Measurements from ENCODE around the gene SEC14L2.
A peak's percentile ranks its signal among the peaks of the same experiment; 100 is the strongest.
"Not testable (repeated sequence)": the region's sequence is repeated elsewhere in the genome, so short reads cannot be mapped to it uniquely, and the experiment has no call there.

The SEC14L2 gene

DNA sequence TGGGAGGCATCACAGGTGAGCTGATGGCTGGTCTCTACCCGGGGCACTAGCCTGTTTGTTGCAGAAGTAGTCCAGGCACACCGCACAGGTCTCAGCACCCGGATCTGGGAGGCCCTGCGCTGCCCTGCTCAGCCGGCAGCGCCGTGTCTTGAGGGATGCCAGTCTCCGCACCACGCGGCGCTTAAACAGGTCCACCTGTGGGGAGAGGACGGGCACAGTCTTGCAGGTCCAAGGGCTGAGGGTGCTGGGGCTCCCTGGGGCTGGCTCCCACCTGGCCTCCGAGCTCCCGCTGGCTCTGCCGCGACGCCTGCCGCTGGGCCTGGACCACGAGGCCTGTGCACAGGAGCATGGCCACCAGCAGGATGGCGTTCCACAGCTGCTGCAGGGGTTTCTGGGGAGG, 16.8 kb upstream of the SEC14L2 start:
- DNase-seq, result no peak

DNA sequence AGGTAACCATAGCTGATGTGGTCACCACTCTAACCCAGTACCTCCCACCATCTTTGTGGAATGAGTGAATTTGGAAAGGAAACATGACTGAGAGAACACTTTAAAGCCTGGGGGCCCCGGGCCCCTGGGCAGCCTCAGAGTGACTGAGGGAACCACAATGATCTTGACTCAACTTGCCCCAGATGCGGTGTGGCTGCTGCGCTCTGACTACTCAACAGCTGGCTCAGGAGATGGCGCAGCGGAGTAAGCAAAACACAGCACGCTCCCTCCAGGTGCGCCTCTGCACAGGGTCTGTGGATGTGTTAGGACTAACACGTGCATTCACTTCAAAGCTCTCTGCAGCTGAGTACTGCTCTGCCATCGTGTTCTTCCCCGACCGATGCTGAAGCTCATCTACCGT, 15.6 kb upstream of the SEC14L2 start:
- DNase-seq, result no peak

- no peak for DNase-seq
These were observed 14.5 kb upstream of the SEC14L2 start for GRCh38 chr22:30382340-30382739.

- DNase-seq, result no peak
These were observed 13.8 kb upstream of the SEC14L2 start for GRCh38 chr22:30383061-30383460.

DNA sequence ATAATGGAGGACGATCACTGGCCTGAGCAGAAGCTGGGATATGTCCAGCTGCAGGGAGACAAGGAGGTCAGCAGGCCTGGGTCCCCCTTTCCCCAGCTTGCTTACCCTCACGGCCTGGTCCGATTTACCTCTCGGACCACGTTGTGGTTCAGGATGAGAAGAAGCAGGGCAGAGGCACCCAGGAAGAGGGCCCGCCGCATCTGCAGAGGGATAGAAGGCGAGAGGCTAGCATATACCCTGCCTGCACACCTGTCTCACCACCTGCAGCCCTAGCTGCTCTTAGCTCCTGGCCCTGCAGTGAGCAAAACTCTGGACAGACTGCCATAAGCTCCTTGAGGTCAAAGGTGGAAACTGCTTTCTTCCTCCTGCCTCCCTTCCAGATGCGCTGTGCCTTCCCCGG, 10.9 kb upstream of the SEC14L2 start:
- DNase-seq, result no peak

GRCh38 chr22:30386608-30386959, 10.2 kb upstream of the SEC14L2 start:
- no peak for DNase-seq

DNA sequence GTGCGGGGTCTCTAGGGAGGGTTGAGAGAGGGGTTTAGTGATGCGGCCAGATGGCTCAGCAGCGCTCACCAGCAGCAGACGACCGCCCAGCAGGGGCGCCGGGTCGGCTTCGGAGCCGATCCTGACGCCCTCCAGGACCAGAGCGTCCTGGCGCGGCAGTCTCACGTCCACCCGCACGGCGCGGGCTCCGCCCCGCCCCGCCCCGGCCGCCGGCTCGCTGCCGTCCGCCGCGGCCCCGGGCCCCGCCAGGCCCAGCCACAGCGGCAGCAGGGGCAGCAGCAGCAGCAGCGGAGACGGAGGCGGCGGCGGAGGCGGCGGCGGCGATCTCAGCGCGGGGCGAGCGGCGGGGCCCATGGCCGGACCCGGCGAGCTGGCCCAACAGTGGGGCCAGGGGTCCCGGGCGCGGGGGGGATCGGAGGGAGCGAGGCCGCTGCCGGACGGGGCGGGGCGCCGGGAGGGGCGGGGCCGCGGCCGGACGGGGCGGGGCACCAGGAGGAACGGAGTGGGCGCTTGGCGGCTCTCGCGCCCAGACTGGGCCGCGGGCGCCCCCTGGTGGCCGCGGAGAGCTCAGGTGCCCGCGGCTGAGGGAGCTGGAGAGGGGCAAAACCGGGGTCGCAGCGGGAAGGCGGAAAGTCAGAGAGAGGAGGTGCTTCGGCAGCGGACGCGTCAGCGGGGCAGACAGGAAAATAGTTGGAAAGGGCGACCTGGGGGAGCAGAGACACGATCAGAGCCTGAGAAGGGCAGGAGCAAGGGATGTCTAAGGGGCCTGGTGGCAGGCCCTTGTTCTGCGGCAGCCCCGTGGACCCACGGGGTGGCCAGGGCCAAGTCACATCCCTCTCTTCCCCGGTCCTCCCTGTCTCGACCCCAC, 9.6 kb upstream of the SEC14L2 start, which contains the start of gene RNF215:
TSS of gene RNF215 (minus strand) at position 452 of the 868 bp plus-strand sequence. CDS start at position 354, 98 bp downstream.
- DNase-seq, result peak; percentile 54

GRCh38 chr22:30390974-30391691, 5.7 kb upstream of the SEC14L2 start:
- DNase-seq, result peak; percentile 10

DNA sequence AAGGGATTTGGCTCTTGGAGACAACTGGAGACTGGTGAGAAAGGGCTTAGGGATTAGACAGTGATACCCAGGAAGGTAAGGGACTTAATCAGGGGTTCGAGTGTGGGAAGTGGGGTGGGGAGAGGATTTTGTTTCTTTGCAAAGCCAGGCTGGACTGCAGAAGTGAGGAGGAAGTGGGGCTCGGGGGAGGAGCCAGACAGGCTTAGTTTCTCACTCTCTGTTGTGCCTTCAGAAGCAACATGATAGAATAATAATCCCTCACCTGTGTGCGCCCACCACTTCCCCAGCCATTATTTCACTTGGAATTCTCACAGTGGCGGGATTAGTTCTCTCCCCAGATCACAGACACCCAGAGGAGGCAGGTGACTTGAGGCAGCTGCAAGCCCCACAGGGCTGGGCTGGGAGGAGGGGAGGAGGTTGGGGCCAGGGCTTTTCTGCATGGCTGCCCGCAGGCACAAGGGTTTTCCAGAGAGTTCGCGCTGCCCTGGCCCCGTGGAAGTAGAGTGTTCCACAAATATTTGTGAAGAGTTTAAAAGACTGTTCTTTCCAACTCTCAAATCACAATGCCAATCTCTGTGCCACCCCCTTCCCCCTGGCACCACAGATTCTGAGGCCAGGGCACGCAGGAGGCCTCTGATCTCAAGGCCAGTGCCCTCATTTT, 4.0 kb upstream of the SEC14L2 start:
- DNase-seq, result no peak

DNA sequence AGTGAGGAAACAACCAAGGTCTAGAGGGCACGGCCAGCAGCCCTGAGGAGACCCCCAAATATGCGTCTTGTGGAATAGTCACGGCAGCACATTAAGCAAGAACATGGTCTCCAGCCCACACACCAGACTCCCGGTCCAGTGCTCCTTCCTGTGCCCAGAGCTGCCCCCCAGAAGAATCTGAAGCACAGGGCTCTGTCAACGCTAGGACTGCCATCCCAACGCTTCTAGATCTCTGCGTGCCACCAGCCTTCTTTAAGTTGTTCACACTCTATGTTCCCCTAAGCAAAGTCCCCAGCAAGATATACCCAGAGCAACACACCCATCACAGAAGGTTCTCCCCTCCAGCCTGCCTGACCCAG, 3.5 kb upstream of the SEC14L2 start:
- no peak for DNase-seq

GRCh38 chr22:30393885-30394284, 2.9 kb upstream of the SEC14L2 start:
- no peak for DNase-seq

- no peak for DNase-seq
These were observed 1.1 kb downstream of the SEC14L2 start for GRCh38 chr22:30397656-30398635.

- DNase-seq, result no peak
These were observed 2.2 kb downstream of the SEC14L2 start for GRCh38 chr22:30398685-30399680.

GRCh38 chr22:30399718-30400117, 2.9 kb downstream of the SEC14L2 start:
- DNase-seq, result no peak

DNA sequence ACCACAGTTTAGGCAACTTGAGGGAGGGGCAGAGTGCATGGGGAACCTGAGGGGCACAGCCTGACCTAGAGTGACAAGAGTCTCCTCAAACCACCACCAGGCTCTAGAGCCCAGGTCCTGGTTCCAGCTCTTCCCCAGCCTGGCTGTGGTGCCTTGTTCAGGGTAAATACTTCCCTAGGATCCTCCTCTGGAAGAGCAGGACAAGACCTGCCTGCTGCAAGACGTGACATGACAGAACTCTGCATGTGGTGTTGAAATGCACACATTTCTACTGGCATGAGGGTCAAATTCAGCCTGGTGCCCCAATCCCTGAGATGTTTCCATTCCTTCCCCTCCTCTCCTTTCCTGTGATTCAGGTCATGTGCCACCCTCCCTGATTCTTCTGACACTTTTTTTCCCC, 3.3 kb downstream of the SEC14L2 start:
- DNase-seq, result no peak

- DNase-seq, result not testable (repeated sequence)
These were observed 4.2 kb downstream of the SEC14L2 start for GRCh38 chr22:30401024-30401423.

- no peak for DNase-seq
These were observed 5.4 kb downstream of the SEC14L2 start for GRCh38 chr22:30402028-30402765.

GRCh38 chr22:30402766-30403104, 5.9 kb downstream of the SEC14L2 start:
- not testable (repeated sequence) for DNase-seq

DNA sequence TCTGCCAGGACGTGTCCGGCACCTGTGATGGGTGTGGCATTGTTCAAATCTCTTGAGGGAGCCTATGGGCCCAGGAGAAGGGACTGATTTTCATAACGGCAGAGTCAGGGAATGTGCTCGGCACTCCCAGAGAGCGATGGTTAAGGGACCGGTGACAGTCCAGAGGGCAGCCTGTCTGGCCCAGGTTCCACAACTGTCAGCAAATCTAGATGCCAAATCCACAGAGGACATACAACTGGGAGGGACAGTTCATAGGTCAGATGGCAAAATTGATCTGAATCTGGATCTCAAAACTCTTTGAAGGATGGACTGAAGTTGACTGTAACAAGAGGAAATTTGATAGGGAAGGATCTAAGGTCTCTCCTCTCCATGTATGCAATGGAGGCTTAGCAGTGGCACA, 7.5 kb downstream of the SEC14L2 start:
- DNase-seq, result peak; percentile 22

DNA sequence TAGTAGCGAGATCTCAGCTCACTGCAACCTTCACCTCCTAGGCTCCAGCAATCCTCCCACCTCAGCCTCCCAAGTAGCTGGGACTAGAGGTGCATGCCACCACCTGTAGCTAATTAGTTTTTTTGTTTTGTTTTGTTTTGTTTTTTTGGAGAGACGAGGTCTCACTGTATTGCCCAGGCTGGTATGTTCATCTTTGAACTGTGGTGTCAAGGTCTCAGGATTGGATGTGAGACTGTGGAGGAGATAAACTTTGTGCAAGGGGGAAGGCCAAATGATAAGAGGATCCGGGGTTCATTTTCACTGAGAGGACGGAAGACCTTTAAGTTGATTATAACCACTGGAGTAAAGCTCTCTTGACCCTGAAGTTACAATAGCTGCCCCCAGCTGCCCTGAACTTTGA, 8.9 kb downstream of the SEC14L2 start:
- DNase-seq, result no peak

DNA sequence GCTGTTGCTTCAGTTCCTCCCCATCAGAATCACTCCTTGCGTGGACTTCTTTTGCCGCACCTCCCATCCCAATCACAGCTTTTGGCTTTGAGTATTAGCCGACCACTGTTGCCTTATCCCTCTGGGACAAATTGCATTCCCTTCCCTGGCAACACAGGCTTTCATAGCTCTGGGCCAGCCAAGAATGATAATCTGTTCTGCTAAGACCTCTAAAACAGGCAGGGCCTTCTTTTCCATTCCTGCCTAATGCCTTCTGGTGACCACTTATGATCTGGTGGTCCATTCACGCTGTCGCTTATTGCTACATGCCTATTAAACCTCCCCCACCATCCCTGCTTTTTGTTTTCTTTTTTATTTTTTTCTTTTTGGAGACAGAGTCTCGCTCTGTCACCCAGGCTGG, 9.6 kb downstream of the SEC14L2 start:
- DNase-seq, result no peak

Measured in NCI-H526 treated with DMSO at 0.1 percent for 48 hours (cell line).